Measurements from ENCODE around the gene NRG4. TPM values are rescaled to one million over a fixed set of nuclear protein-coding genes. Genes with fewer than 3 reads are reported as not detected.
"Not testable (repeated sequence)": the region's sequence is repeated elsewhere in the genome, so short reads cannot be mapped to it uniquely, and the experiment has no call there.

NRG4 gene
- total RNA-seq: under 1 TPM in 1 of 2 donors, not detected in 1; 0.29 TPM
- long read RNA-seq: 0 reads

GRCh38 chr15:76011627-76012551 is at the start of gene NRG4:
TSS of gene NRG4 (minus strand) at chr15:76012424. CDS start at chr15:76011230, 1,194 bp downstream.
- DNase-seq (no peak), ATAC-seq (peak in 1 of 2 donors; percentile 76)
- intact Hi-C loops (cut with DNase I): no loop called here

- intact Hi-C loops (cut with DNase I): no loop called here
- DNase-seq (no peak), ATAC-seq (no peak)
Measured at GRCh38 chr15:76061700-76062099, 49.5 kb upstream of the NRG4 start.

GRCh38 chr15:76060118-76060989 is 48.1 kb upstream of the NRG4 start:
- intact Hi-C loops (cut with DNase I): no loop called here
- DNase-seq: no peak
- no peak for ATAC-seq

- peak; percentile 79 to 94 for ATAC-seq
- DNase-seq: peak; percentile 40
- intact Hi-C loops (cut with DNase I): loop anchor here (1.0 to 5.0 kb wide), 2 partner anchors 78 to 80 kb away; no protein-coding TSS in a partner anchor
Measured at GRCh38 chr15:76059320-76060117, 47.3 kb upstream of the NRG4 start, which contains the start of gene TMEM266. TSS of gene TMEM266 (plus strand) at chr15:76059985. CDS start at chr15:76134264, 74,279 bp downstream.

- no peak for DNase-seq
- ATAC-seq: peak; percentile 48 to 59
- intact Hi-C loops (cut with DNase I): loop anchor here (1.0 to 5.0 kb wide), 2 partner anchors 78 to 80 kb away; no protein-coding TSS in a partner anchor
Measured at GRCh38 chr15:76058714-76059319, 46.6 kb upstream of the NRG4 start.

- intact Hi-C loops (cut with DNase I): loop anchor here in 1 of 2 donors (5.0 kb wide), 1 partner anchor 80 kb away; no protein-coding TSS in a partner anchor
- DNase-seq (no peak), ATAC-seq (no peak)
Measured at GRCh38 chr15:76057332-76058000, 45.2 kb upstream of the NRG4 start.

- intact Hi-C loops (cut with DNase I): loop anchor here in 1 of 2 donors (5.0 kb wide), 1 partner anchor 80 kb away; no protein-coding TSS in a partner anchor
- ATAC-seq (no peak), DNase-seq (no peak)
Measured at GRCh38 chr15:76056931-76057330, 44.7 kb upstream of the NRG4 start.

- DNase-seq; ATAC-seq; intact Hi-C loops (cut with DNase I): not testable (repeated sequence)
Measured at GRCh38 chr15:76054201-76054600, 42.0 kb upstream of the NRG4 start.

- no peak for DNase-seq
- intact Hi-C loops (cut with DNase I): no loop called here
- no peak for ATAC-seq
Measured at GRCh38 chr15:76038512-76038911, 26.3 kb upstream of the NRG4 start.

- intact Hi-C loops (cut with DNase I): no loop called here
- DNase-seq: no peak
- no peak for ATAC-seq
Measured at GRCh38 chr15:76035593-76035992, 23.4 kb upstream of the NRG4 start.

- no peak for DNase-seq
- intact Hi-C loops (cut with DNase I): no loop called here
- no peak for ATAC-seq
Measured at GRCh38 chr15:76034111-76034510, 21.9 kb upstream of the NRG4 start.

- ATAC-seq (no peak), DNase-seq (no peak)
- intact Hi-C loops (cut with DNase I): no loop called here
Measured at GRCh38 chr15:76033438-76033837, 21.2 kb upstream of the NRG4 start.

- DNase-seq: no peak
- intact Hi-C loops (cut with DNase I): no loop called here
- no peak for ATAC-seq
Measured at GRCh38 chr15:76032046-76032445, 19.8 kb upstream of the NRG4 start.

GRCh38 chr15:76024021-76024768 is 12.0 kb upstream of the NRG4 start:
- DNase-seq: no peak
- no peak for ATAC-seq
- intact Hi-C loops (cut with DNase I): no loop called here

- DNase-seq; intact Hi-C loops (cut with DNase I); ATAC-seq: not testable (repeated sequence)
Measured at GRCh38 chr15:76013470-76013869, 1.2 kb upstream of the NRG4 start.

GRCh38 chr15:76010613-76011012 is 1.6 kb downstream of the NRG4 start:
- DNase-seq (no peak), ATAC-seq (peak in 1 of 2 donors; percentile 63)
- intact Hi-C loops (cut with DNase I): no loop called here

Measured in left cardiac atrium (tissue), 4 donors.